Measurements from ENCODE around the gene SYT14. TPM values are rescaled to one million over a fixed set of nuclear protein-coding genes. Genes with fewer than 3 reads are reported as not detected.
"Not testable (repeated sequence)": the region's sequence is repeated elsewhere in the genome, so short reads cannot be mapped to it uniquely, and the experiment has no call there.

Gene SYT14
- total RNA-seq, 1 experiment from 2014 or later: 3.1 TPM

GRCh38 chr1:209936125-209936524, 1.9 kb upstream of the SYT14 start:
- no peak for DNase-seq (ENCODE audit: low spot score)

- DNase-seq (ENCODE audit: low spot score): no peak
These were observed 7.4 kb downstream of the SYT14 start for GRCh38 chr1:209945377-209945776.

GRCh38 chr1:209948155-209948554, 10.1 kb downstream of the SYT14 start:
- DNase-seq (ENCODE audit: low spot score): no peak

- no peak for DNase-seq (ENCODE audit: low spot score)
These were observed 18.1 kb downstream of the SYT14 start for GRCh38 chr1:209956116-209956515.

GRCh38 chr1:209959623-209960022, 21.6 kb downstream of the SYT14 start:
- no peak for DNase-seq (ENCODE audit: low spot score)

- no peak for DNase-seq (ENCODE audit: low spot score)
These were observed 22.9 kb downstream of the SYT14 start for GRCh38 chr1:209960926-209961325.

- no peak for DNase-seq (ENCODE audit: low spot score)
These were observed 24.4 kb downstream of the SYT14 start for GRCh38 chr1:209962388-209962787.

GRCh38 chr1:209962856-209963255, 24.8 kb downstream of the SYT14 start:
- no peak for DNase-seq (ENCODE audit: low spot score)

- no peak for DNase-seq (ENCODE audit: low spot score)
These were observed 28.0 kb downstream of the SYT14 start for GRCh38 chr1:209965996-209966395.

GRCh38 chr1:209978721-209979120, 40.7 kb downstream of the SYT14 start:
- DNase-seq (ENCODE audit: low spot score): not testable (repeated sequence)

GRCh38 chr1:209983953-209984352, 45.9 kb downstream of the SYT14 start:
- DNase-seq (ENCODE audit: low spot score): no peak

GRCh38 chr1:209985002-209985401, 47.0 kb downstream of the SYT14 start:
- DNase-seq (ENCODE audit: low spot score): no peak

- no peak for DNase-seq (ENCODE audit: low spot score)
These were observed 50.7 kb downstream of the SYT14 start for GRCh38 chr1:209988706-209989105.

- peak; percentile 9 for DNase-seq (ENCODE audit: low spot score)
These were observed 51.5 kb downstream of the SYT14 start for GRCh38 chr1:209989525-209989924.

GRCh38 chr1:209993061-209993830, 55.2 kb downstream of the SYT14 start:
- DNase-seq (ENCODE audit: low spot score): no peak

- no peak for DNase-seq (ENCODE audit: low spot score)
These were observed 58.3 kb downstream of the SYT14 start for GRCh38 chr1:209996348-209996747.

GRCh38 chr1:209999005-209999404, 61.0 kb downstream of the SYT14 start:
- no peak for DNase-seq (ENCODE audit: low spot score)

GRCh38 chr1:210001751-210002150, 63.7 kb downstream of the SYT14 start:
- DNase-seq (ENCODE audit: low spot score): no peak

- DNase-seq (ENCODE audit: low spot score): no peak
These were observed 65.5 kb downstream of the SYT14 start for GRCh38 chr1:210003501-210003900.

GRCh38 chr1:210010161-210010560, 72.1 kb downstream of the SYT14 start:
- DNase-seq (ENCODE audit: low spot score): no peak

- no peak for DNase-seq (ENCODE audit: low spot score)
These were observed 83.3 kb downstream of the SYT14 start for GRCh38 chr1:210021145-210021860.

- no peak for DNase-seq (ENCODE audit: low spot score)
These were observed 84.0 kb downstream of the SYT14 start for GRCh38 chr1:210022044-210022443.

- no peak for DNase-seq (ENCODE audit: low spot score)
These were observed 86.3 kb downstream of the SYT14 start for GRCh38 chr1:210024282-210024681.

Data from H4 (cell line).